LoVo (cell line): Measurements from ENCODE around the gene GPC1.

Experiments
- DNase-seq: peaks from one replicate; pipeline ENCODE4 v3.0.0-alpha.2; 2016; ENCODE audit warnings: low spot score

GPC1 gene

DNA sequence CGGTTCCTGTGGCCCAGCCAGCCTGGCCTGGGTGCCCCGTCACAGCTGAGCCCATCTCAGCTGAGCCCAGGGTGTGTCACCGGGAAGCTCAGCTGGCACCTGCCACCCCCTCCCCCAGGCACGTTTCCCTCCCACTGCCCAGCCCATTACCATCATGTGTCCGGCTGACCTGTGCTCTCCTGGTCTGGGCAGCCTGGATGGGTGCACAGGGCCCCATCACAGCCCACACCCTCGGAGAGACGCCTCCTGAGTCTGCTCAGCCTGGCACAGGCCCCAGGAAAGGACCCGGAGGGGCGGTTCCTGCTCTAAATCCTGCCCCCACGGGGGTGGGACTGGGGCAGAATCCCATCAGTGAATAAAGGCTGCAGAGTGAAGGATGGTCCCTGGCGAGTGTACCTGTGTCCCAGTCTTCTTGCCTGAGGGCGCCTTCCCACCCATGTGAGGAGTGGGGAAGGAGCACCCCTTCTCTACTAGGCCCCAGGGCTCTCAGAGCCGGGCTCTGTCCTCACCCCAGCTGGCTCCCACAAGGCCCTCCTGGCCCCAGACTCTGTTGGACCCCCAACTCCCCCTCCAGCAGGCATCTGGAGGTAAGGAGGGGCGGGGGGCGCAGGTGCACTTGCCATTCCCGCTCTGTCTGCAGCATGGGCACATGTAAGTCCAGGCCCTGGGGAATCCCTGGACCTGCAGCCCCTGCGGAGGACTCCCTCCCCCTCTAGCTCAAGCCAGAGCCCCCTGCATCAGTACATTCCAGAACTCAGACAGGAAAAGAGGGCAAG, 21.2 kb downstream of the GPC1 start:
- no peak for DNase-seq

DNA sequence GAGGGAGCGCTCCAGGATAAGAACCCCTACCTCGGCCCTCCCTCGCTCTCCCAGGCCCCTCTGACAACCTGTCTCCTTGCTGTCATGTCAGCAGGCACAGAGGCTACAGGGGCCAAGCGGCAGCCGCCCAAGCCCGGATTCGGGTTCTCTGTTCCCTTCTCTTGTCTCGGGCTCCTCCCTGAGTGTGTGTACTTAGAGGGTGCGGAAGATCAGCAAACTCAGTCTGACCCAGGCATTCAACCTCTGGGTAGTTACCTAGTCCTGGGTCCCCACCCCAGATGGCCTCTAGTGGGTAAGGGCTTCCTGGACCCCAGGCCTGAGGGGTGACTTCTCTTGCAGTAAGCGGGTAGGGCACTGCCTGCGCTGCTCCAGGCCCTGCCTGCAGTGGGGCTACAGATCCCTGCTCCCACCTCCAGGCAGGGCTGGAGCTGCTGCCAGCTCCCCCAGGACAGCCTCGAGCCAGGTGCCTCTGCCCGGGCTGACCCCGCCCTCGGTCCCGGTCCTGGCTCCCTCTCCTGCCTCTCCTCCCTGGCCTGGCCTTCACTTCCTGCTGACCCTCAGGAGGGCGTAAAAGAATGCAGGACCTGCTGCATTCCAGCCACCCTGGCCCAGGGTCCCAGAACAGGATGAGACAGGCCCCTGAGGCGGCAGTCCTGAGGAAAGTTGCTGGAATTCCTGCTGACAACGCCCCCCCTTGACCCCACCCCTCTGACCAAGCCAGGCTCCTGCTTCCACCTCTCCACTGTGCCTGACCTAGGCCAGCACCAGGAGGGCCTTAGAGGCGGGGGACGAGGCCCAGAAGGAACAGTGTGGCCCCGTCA, 22.0 kb downstream of the GPC1 start:
- no peak for DNase-seq

DNA sequence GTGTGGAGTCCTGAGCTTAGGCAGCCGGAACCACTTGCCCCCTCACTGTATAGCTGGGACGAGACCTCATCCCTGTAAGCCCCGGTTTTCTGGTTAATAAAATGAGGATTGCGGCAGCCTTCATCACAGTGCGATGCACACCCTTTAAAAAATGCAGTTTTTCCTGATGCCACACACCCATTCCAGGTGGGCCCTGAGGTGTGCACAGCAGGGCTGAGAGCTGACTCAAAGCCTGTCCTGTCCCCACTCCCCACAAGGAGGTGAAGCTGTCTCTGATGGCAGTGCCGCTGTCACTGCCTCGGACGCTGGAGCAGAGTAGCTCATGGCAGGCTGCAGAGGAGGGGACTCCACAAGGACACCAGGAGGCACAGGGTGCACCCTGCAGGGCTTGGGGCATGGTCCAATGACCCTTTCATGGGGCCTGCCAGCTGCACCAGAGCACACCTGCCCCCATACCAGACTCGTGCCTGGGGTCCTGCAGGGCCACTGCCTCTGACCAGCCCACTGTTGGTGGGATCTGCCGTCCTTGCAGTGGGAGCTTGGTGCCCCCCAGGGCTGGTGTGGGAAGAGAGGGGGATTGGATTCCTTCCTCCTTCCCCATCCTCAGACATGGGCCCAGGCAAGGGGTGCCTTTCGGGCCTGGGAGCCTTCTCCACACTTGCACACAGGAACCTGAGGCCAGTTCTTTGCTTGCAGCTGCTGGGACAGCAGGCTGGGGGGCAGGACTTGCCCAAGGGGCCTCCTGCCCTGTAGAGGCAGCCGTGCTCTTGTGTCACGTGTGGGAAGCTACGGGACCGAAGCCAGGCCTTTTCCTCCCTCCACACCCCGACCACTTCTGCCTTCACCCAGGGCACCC, 22.8 kb downstream of the GPC1 start:
- no peak for DNase-seq

GRCh38 chr2:240458900-240459391, 23.5 kb downstream of the GPC1 start:
- no peak for DNase-seq

DNA sequence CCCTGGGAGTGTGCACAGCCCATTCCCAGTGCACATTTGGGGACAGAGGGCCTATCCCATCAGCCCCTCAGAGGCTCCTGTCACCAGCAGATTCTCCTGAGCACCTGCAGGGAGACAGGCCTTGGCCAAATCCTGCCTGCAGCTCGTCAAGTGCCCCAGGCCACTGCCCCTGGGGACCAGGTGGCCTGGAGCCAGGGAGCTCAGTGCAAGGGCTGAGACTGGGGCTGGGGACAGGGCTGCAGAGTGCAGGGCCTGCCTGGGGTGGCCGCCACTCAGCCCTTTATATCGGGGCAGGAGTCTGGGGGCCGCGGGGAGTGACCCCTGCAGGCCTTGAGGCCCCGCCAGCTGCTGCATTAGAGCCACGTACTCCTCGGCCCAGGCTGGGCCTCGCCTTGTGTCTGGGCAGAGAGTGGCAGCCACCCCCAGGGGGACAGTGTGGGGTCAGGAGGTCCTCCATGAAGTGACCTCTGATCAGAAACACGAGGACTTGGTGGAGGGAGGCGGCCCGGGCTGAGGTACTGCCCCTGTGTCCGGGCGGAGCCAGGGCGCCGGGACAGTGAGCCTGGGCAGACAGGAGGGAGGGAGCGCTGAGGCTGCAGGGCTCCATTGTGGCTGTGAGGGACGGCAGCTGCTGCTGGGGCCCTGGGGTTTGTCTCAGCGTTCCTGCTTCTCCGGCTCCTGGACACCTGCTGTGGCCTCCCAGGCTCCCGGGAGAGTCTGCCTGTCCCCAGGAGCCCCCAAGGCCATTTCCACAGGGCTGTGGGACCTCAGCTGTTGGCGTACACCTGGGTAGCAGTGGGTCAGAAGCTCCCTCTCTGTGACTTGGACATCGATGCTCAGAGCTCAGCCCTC, 24.2 kb downstream of the GPC1 start:
- no peak for DNase-seq

DNA sequence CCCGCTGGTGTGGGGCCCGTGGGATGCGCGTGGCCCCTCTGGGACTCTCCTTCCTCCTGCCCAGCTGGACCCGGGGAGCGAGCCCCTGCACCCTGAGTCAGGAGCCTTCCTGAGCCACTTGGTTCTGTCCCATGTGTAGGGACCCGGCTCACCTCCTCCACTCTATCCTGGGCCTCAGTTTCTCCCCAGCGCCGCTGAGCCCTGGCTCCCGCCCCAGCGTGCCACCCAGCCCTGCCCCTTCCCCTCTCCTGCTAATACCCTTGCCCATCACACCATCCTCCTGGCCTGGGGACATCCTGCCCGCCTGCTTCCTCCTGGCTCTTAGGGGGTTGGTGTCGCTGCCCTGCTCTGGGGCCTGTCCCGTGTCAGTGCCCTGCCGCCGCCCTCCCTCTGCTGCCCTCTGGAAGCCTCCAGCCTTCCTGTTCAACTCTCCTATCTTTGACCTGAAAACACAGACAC, 24.8 kb downstream of the GPC1 start:
- DNase-seq: no peak

DNA sequence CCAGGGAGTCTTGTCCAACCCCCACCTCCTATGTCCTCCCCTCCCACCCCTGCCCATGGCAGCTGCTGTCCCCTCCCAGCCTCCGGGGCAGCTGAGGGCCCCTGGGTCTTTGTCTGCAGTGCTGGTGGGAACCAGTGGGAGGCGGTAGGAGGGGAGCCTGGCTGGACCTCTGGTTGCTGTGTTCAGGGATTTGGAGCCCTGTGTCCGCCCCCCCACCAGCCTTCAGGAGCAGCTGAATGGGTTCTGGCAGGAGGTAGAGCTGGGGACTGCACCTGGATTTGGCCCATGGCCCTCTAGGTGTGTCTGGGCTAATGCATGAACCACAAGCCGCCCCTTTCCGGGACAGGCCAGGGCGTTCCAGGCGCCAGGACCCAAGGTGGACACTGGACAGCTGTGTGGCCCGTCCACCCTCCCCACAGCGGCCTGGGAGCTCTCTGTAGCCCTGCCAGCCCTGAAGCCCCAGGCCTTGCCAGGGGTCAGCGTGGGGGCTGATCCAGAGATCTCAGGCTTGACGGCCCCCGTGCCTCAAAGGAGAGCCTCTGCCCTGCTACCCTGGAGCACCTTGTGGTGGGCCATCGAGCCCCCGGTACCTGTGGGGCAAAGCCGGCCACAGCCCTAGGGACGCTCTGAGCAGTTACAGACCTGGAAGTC, 25.4 kb downstream of the GPC1 start:
- DNase-seq: no peak

DNA sequence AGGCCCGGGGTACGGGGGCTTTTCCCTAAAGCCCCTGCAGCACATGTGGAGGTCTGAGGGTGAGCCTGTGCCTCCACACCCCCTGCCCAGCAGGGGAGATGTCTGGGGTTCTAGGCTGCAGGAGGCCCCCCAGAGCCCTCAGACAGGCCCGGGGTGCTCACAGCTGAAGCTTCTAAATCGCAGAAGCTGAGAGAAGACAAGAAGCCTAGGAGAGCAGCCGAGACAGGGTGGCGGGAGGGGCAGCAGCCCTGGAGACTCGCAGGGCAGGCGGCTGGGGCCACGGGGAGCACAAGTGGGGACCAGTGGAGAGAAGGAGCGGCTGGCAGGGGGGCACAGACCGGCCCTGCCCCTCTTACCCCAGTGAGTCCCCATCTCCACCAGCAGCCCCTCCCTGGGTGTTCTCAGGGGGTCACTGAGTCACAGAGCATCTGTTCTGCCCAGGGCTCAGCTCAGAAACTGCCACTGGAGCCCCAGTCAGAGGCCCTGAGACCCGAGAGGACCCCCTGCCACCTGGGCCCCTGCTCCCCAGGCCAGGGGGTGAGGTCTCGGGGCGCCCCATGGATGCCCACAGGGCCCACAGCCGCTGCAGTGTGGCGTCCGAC, 26.1 kb downstream of the GPC1 start:
- DNase-seq: no peak

DNA sequence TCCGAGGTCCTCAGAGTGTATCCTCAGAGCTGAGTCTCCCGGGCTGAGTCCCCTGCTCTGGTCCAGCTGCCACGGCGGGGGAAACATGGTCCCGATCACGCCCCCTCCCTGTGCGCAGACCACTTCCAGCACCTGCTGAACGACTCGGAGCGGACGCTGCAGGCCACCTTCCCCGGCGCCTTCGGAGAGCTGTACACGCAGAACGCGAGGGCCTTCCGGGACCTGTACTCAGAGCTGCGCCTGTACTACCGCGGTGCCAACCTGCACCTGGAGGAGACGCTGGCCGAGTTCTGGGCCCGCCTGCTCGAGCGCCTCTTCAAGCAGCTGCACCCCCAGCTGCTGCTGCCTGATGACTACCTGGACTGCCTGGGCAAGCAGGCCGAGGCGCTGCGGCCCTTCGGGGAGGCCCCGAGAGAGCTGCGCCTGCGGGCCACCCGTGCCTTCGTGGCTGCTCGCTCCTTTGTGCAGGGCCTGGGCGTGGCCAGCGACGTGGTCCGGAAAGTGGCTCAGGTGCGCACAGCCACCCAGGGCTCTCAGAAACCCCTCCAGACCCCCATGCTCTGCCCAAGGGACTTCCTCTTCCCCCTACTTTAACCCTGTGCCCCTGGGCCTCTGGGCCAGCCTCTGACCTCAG, 26.7 kb downstream of the GPC1 start:
- DNase-seq: no peak

DNA sequence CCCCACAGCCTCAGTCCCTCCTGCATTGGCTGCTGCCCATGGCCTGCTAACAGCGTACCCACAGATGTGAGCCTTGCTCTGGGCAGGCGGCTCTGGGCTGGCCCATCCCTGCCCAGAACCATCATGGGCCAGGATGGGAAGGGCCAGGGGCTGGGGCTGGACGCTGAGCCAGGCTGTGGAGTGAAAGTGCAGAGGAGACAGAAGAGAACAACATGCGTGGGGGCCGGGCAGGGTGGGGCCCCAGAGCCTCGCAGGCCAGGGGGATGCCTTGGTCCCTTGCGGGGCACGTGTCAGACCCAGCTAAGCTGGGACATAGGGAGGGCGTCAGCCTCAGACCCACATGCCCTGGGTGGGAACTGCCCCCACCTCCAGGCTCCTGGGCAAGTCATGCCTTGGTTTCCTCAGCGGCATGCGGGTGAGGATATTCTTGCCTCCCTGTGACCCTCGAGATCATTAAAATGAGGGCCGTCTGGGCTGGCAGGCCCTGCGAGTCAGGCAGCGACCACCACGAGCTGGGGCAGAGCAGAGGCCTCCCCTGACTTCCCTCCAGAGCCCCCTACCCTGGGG, 27.3 kb downstream of the GPC1 start:
- DNase-seq: no peak

GRCh38 chr2:240463274-240463865, 27.9 kb downstream of the GPC1 start:
- DNase-seq: no peak

GRCh38 chr2:240463866-240464481, 28.5 kb downstream of the GPC1 start:
- no peak for DNase-seq

DNA sequence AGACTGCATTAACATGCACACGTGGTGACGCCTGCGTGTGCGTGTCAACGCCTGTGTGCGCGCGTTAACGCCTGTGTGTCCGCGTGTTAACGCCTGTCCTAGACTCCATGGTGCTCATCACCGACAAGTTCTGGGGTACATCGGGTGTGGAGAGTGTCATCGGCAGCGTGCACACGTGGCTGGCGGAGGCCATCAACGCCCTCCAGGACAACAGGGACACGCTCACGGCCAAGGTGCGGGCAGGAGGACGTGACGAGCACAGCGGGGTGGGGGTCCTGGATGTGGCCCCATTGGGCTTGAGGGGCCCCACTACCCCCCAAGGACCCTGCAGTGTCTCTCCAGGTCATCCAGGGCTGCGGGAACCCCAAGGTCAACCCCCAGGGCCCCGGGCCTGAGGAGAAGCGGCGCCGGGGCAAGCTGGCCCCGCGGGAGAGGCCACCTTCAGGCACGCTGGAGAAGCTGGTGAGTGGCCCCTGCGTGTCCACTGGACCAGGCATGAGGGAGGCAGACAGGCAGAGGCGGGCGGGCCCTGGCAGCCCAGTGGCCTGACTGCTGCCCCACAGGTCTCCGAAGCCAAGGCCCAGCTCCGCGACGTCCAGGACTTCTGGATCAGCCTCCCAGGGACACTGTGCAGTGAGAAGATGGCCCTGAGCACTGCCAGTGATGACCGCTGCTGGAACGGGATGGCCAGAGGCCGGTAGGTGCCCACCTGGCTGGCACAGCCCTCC, 29.2 kb downstream of the GPC1 start:
- no peak for DNase-seq

DNA sequence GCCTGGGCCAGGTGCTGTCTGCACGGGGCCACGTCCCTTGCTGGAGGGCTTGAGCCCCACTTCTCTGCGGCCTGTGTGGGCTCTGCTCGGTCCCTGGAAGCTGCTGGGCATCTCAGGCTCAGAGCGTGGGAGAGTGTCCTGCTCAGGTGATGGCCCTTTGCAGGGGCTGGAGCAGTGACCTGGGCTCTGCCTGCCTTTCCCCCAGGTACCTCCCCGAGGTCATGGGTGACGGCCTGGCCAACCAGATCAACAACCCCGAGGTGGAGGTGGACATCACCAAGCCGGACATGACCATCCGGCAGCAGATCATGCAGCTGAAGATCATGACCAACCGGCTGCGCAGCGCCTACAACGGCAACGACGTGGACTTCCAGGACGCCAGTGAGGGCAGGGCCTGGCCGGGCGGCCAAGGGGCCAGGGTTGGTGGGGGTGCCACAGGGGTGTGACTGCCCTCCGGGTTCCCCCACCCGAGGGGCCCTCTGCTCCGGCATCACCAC, 29.9 kb downstream of the GPC1 start:
- DNase-seq: no peak

DNA sequence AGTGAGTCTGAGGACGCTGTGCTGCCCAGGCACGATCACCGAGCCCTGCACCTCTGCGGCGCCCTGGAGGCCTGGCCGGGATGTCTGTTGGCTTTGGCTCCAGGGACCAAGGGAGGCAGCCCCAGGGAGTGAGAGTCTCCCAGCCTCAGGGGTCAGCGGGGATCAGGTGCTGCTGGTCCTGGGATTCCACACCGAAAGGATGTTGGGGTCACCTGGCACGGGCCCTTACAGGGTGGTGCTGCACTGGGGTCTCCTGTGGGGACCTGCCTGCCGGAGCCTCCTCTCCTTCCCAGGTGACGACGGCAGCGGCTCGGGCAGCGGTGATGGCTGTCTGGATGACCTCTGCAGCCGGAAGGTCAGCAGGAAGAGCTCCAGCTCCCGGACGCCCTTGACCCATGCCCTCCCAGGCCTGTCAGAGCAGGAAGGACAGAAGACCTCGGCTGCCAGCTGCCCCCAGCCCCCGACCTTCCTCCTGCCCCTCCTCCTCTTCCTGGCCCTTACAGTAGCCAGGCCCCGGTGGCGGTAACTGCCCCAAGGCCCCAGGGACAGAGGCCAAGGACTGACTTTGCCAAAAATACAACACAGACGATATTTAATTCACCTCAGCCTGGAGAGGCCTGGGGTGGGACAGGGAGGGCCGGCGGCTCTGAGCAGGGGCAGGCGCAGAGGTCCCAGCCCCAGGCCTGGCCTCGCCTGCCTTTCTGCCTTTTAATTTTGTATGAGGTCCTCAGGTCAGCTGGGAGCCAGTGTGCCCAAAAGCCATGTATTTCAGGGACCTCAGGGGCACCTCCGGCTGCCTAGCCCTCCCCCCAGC, 30.5 kb downstream of the GPC1 start:
- no peak for DNase-seq

DNA sequence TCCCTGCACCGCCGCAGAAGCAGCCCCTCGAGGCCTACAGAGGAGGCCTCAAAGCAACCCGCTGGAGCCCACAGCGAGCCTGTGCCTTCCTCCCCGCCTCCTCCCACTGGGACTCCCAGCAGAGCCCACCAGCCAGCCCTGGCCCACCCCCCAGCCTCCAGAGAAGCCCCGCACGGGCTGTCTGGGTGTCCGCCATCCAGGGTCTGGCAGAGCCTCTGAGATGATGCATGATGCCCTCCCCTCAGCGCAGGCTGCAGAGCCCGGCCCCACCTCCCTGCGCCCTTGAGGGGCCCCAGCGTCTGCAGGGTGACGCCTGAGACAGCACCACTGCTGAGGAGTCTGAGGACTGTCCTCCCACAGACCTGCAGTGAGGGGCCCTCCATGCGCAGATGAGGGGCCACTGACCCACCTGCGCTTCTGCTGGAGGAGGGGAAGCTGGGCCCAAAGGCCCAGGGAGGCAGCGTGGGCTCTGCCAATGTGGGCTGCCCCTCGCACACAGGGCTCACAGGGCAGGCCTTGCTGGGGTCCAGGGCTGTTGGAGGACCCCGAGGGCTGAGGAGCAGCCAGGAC, 31.2 kb downstream of the GPC1 start:
- DNase-seq: no peak
